HepG2 (cell line): ENCODE data around the gene HRH3. TPM values are rescaled to one million over a fixed set of nuclear protein-coding genes. Genes with fewer than 3 reads are reported as not detected.
A peak's percentile ranks its signal among the peaks of the same experiment; 100 is the strongest.

Experiments
- ARNT2 ChIP-seq: sonication (generic); formaldehyde crosslinking; IDR thresholded peaks from 2 replicates; pipeline ENCODE4 v1.8.0; 2022; ENCODE audit warnings: mild to moderate bottlenecking, low read depth, missing genetic modification reagents, moderate library complexity
- ATF7-NPFF ChIP-seq: sonication (generic); formaldehyde crosslinking; IDR thresholded peaks from 2 replicates; pipeline ENCODE4 v1.8.1; 2023; ENCODE audit warnings: mild to moderate bottlenecking, low read depth, missing genetic modification reagents, moderate library complexity
- DMTF1 ChIP-seq: sonication (generic); formaldehyde crosslinking; IDR thresholded peaks from 2 replicates; pipeline ENCODE4 v1.4.0; 2020; ENCODE audit warnings: mild to moderate bottlenecking, missing genetic modification reagents
- DR1 ChIP-seq: sonication (generic); formaldehyde crosslinking; IDR thresholded peaks from 2 replicates; pipeline ENCODE4 v1.8.0; 2021; ENCODE audit warnings: mild to moderate bottlenecking, missing genetic modification reagents, inconsistent platforms
- FOXA3 ChIP-seq: IDR thresholded peaks from 2 replicates; pipeline ENCODE4 v1.6.1; 2016; ENCODE audit warnings: missing genetic modification reagents, missing compliant biosample characterization
- HIC2 ChIP-seq: sonication (generic); formaldehyde crosslinking; IDR thresholded peaks from 2 replicates; pipeline ENCODE4 v1.9.0; 2022; ENCODE audit warnings: low read depth, missing genetic modification reagents
- KDM1A ChIP-seq: IDR thresholded peaks from 2 replicates; pipeline ENCODE4 v1.6.1; 2016; ENCODE audit warnings: missing compliant biosample characterization
- MATR3 ChIP-seq: sonication (generic); formaldehyde crosslinking; IDR thresholded peaks from 2 replicates; pipeline ENCODE4 v1.4.0; 2020; ENCODE audit warnings: missing genetic modification reagents
- NFIC ChIP-seq: IDR thresholded peaks from 2 replicates; pipeline ENCODE4 v1.6.1; 2012; ENCODE audit warnings: mild to moderate bottlenecking, low read length, inconsistent platforms
- RELA ChIP-seq: sonication (generic); formaldehyde crosslinking; IDR thresholded peaks from 2 replicates; pipeline ENCODE4 v1.4.0; 2020; ENCODE audit warnings: missing genetic modification reagents
- RFX3 ChIP-seq: IDR thresholded peaks from 2 replicates; pipeline ENCODE4 v1.6.1; 2016; ENCODE audit warnings: missing biosample characterization, missing genetic modification reagents
- SMAD1 ChIP-seq: sonication (generic); formaldehyde crosslinking; IDR thresholded peaks from 2 replicates; pipeline ENCODE4 v1.4.0; 2020; ENCODE audit warnings: missing genetic modification reagents, low read depth, mild to moderate bottlenecking, borderline replicate concordance
- U2AF2 ChIP-seq: fragments of 200-400 bp; formaldehyde crosslinking; IDR thresholded peaks from 2 replicates; pipeline ENCODE4 v1.6.1; 2017; ENCODE audit warnings: low read depth, mild to moderate bottlenecking, low read length
- ZBTB44 ChIP-seq: sonication (generic); formaldehyde crosslinking; IDR thresholded peaks from 2 replicates; pipeline ENCODE4 v1.4.0; 2020; ENCODE audit warnings: missing genetic modification reagents
- ZFP91 ChIP-seq: sonication (generic); formaldehyde crosslinking; IDR thresholded peaks from 2 replicates; pipeline ENCODE4 v1.9.0; 2022; ENCODE audit warnings: missing genetic modification reagents, mild to moderate bottlenecking, borderline replicate concordance
- ZNF280B ChIP-seq: sonication (generic); formaldehyde crosslinking; IDR thresholded peaks from 2 replicates; pipeline ENCODE4 v1.5.0; 2020; ENCODE audit warnings: missing genetic modification reagents, mild to moderate bottlenecking, borderline replicate concordance
- ZNF432 ChIP-seq: sonication (generic); formaldehyde crosslinking; IDR thresholded peaks from 2 replicates; pipeline ENCODE4 v1.5.0; 2020; ENCODE audit warnings: missing genetic modification reagents, mild to moderate bottlenecking, borderline replicate concordance
- ZSCAN21 ChIP-seq: sonication (generic); formaldehyde crosslinking; IDR thresholded peaks from 2 replicates; pipeline ENCODE4 v1.8.0; 2022; ENCODE audit warnings: mild to moderate bottlenecking, missing genetic modification reagents, moderate library complexity, borderline replicate concordance
- polyA plus RNA-seq, 8 experiments: library from polyadenylated mRNA; depleted of rRNA in 3 of 8; stranded (reverse) in 7 of 8; unstranded in 1 of 8; fragments of >200 nt; fragmentation: Illumina TruSeq in 4 of 8; extraction: Trizol in 4 of 8; gene quantifications; 2 replicates each; pipeline versions ENCODE4 v1.2.1 to v1.2.3, GENCODE V29; 2011 to 2016; ENCODE audit warnings: low read depth in 4 of 8, missing spikeins in 1 of 8, mixed read lengths in 1 of 8; ENCODE audit not compliant: insufficient read depth in 1 of 8
- total RNA-seq, 5 experiments: library from RNA; depleted of rRNA; stranded (reverse); fragments of >200 nt; fragmentation: Illumina TruSeq; extraction: Trizol; gene quantifications; 2 replicates each; pipeline ENCODE4 v1.2.3, GENCODE V29; 2016; ENCODE audit warnings: low read depth in 1 of 5

Gene HRH3
- total and polyA plus RNA-seq, 2 of the 13 experiments (the other 11 are each of a cell fraction or from before 2014, with no cell fraction given), result 0.18 TPM; not detected in 1

GRCh38 chr20:62238569-62239277 is 18.6 kb upstream of the HRH3 start (continued):
- TF ChIP-seq U2AF2, result no peak
- no peak for TF ChIP-seq RFX3 (CRISPR knock-in tag)
- no peak for TF ChIP-seq ZBTB44
- no peak for TF ChIP-seq RELA (CRISPR knock-in tag)
- TF ChIP-seq NFIC, result no peak
- TF ChIP-seq ZSCAN21 (CRISPR knock-in tag), result no peak
- TF ChIP-seq ZNF432 (CRISPR knock-in tag), result no peak
- peak; percentile 8; the same call in 1 of the 2 replicates for TF ChIP-seq ZNF280B (CRISPR knock-in tag)
- TF ChIP-seq SMAD1 (CRISPR knock-in tag), result 0 out of 2 replicates have a peak, but pooled peaks have one; percentile 30
- TF ChIP-seq ARNT2, result peak; percentile 48; the same call in 1 of the 2 replicates
- TF ChIP-seq KDM1A, result no peak
- no peak for TF ChIP-seq ZFP91 (CRISPR knock-in tag)
- TF ChIP-seq MATR3, result no peak
- no peak for TF ChIP-seq ATF7-NPFF
- no peak for TF ChIP-seq DMTF1 (CRISPR knock-in tag)
- no peak for TF ChIP-seq HIC2
- TF ChIP-seq FOXA3, result no peak
- no peak for TF ChIP-seq DR1 (CRISPR knock-in tag)
